ENCODE results near the gene FAHD1.
A peak's percentile ranks its signal among the peaks of the same experiment; 100 is the strongest.

FAHD1 gene

GRCh38 chr16:1826691-1827573 lies at the start of gene FAHD1, which contains the start of gene HAGH:
TSS of gene FAHD1 (plus strand) at chr16:1827206. CDS start at chr16:1827239, 33 bp downstream.
TSS of gene HAGH (minus strand) at chr16:1826825. CDS start at chr16:1826787, 38 bp downstream.
- peak; percentile 92 for DNase-seq

- no peak for DNase-seq
Observed at GRCh38 chr16:1777375-1778199, 49.4 kb upstream of the FAHD1 start.

- no peak for DNase-seq
Observed at GRCh38 chr16:1778200-1779179, 48.5 kb upstream of the FAHD1 start.

GRCh38 chr16:1779234-1779701 lies 47.7 kb upstream of the FAHD1 start:
- DNase-seq: no peak

GRCh38 chr16:1779741-1780676 lies 47.0 kb upstream of the FAHD1 start:
- DNase-seq: no peak

GRCh38 chr16:1780677-1781072 lies 46.3 kb upstream of the FAHD1 start:
- DNase-seq: no peak

GRCh38 chr16:1781254-1781653 lies 45.8 kb upstream of the FAHD1 start:
- DNase-seq: no peak

GRCh38 chr16:1781758-1782407 lies 45.1 kb upstream of the FAHD1 start:
- DNase-seq: peak; percentile 27

GRCh38 chr16:1782408-1783264 lies 44.4 kb upstream of the FAHD1 start, which contains the start of the genes NUBP2 and SPSB3:
TSS of gene NUBP2 (plus strand) at chr16:1782960. CDS start at chr16:1783021, 61 bp downstream.
TSS of gene SPSB3 (minus strand) at chr16:1782571. CDS start at chr16:1781483, 1,088 bp downstream.
- peak; percentile 100 for DNase-seq

GRCh38 chr16:1784977-1785845 lies 41.8 kb upstream of the FAHD1 start:
- no peak for DNase-seq

GRCh38 chr16:1785846-1786170 lies 41.2 kb upstream of the FAHD1 start:
- DNase-seq: no peak

GRCh38 chr16:1786242-1787055 lies 40.6 kb upstream of the FAHD1 start:
- DNase-seq: no peak

GRCh38 chr16:1787056-1787321 lies 40.0 kb upstream of the FAHD1 start:
- DNase-seq: no peak

- no peak for DNase-seq
Observed at GRCh38 chr16:1787322-1788094, 39.5 kb upstream of the FAHD1 start.

- DNase-seq: no peak
Observed at GRCh38 chr16:1788095-1788707, 38.8 kb upstream of the FAHD1 start.

- no peak for DNase-seq
Observed at GRCh38 chr16:1788708-1789100, 38.3 kb upstream of the FAHD1 start.

GRCh38 chr16:1789643-1790045 lies 37.4 kb upstream of the FAHD1 start:
- DNase-seq: no peak
